Measurements from ENCODE around the gene PANK1.
"Not testable (repeated sequence)": the region's sequence is repeated elsewhere in the genome, so short reads cannot be mapped to it uniquely, and the experiment has no call there.

The PANK1 gene

DNA sequence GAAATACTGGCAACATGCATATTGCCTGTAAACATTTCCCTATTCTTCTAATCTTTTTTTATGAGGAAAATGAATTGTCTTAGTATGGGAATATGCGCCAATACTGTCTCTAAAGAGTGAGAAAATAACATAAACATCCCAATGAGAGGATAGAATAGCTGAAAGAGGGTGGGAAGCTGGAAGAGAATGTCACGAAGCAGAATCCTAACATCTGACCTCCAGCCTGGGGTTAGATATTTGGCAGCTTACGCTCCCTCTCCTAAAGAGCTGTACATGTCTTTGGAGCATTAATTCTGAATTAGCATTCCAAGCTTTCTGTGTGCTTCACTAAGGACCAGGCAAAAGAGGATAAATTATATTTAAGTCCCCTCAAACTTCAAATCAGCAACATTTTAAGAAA lies 78.0 kb downstream of the PANK1 start:
- DNase-seq (ENCODE audit: low read depth in 2 of 2) = no peak

DNA sequence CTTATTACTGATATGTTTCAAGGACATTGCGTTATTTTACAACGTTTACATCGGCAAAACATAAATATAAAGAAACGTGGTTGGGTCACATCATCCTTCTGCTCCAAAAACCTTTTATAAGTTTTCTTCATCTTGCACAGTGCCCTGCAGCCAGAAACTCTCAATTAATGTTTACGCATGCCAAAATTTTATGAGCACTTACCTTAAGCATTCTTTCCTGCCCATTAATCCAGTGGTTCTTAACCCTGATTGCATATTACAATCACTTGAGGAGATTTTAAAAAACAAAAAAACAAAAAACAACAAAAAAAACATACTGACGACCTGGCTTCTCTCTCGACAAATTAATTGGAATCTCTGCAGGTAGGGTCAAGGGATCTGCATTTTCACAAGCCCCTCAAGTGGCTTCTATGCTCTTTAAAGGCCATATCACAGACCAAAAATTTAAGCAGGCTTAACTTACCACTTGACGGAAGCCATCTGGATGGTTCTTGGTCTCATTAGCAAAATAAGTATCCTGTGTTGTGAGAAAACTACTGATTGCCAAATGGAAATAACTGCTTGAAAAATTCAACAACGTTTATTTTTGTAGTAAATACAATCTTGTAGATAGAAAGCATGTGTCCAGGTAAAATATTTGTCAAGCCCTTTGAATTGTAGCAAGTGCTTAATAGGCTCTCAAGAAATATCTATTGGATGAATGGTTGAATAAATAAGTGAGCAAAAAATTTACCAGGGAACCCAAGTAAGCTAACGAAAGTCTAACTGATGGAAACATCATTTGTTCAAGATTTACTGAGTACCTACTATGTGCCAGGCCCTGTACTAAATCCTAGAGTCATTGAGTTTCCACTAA lies 78.7 kb downstream of the PANK1 start:
- no peak for DNase-seq (ENCODE audit: low read depth in 2 of 2)

DNA sequence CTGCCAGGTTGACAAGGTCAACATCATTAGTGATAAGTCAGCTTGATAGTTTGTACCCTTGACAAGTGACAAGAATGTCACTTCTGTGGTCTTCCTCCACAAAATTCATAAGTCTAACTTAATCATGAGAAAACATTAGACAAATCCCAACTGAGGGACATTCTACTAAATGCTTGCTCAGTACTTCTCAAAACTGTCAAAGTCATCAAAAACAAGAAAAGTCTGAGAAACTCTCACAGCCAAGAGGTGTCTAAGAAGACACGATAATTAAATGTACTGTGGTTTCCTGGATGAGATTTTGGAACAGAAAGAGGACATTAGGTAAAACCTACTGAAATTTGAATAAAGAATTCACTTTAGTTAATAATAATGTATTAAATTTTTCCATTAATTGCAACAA lies 79.9 kb downstream of the PANK1 start:
- no peak for DNase-seq (ENCODE audit: low read depth in 2 of 2)

DNA sequence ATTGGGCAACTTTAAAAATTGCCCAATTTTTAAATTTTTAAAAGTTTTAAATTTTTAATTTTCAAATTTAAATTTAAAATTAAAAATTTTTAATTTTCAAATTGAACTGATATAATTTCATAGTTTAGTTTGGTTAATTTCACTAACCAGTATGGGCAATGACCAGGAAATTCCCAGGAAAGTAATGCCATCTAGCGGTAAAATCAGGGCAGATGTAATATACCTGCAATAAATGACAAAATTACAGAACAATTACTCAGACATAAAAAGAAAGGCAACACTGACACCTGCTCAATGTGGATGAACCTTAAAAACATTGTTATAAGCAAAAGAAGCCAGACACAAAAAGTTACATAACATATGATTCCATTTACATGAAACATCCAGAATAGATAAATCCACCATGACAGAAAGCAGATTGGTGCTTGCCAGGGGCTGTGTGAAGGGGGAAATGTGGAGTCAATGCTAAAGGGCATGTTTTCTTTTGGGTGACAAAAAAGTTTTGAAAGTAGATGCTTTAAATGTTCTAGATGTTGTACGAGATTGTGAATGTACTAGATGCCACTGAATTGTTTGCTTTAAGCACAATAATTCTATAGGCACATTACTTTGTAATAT lies 81.1 kb downstream of the PANK1 start:
- no peak for DNase-seq (ENCODE audit: low read depth in 2 of 2)

DNA sequence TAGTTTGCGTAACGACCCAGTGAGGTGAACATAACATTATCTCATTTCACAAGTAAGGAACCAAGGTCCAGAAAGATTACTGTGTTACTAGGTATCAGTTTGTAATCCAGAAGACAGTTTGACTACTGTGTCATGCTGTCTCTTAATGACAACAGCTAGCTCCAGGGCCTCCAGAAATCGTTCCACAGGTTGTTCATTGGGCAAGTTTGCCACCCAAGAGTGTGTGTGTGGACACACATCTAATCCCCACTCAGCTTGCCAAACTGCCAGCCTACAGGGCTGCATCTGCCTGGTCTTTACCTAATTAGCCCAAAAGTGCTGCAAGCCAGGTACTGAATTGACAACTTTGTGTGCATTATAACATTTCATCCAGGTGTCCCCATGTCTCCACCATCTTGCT lies 81.7 kb downstream of the PANK1 start:
- no peak for DNase-seq (ENCODE audit: low read depth in 2 of 2)

DNA sequence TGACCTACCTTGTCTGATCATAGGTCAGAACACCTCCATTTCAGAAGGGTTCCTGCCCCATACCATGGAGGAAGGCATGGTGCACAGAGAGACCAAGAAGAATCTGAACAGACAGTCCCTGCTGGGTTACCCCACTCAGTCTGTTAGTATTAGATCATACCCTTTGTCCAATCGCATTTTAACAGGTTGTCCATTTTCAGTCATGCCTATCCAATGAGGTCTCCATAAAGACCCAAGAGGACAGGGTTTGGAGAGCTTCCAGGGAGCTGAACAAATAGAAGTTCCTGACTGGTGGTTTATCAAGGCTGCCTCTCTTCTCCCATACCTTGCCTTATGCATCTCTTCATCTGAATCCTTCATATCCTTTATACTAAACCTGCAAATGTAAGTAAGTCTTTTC lies 88.4 kb downstream of the PANK1 start:
- DNase-seq (ENCODE audit: low read depth in 2 of 2) = no peak

DNA sequence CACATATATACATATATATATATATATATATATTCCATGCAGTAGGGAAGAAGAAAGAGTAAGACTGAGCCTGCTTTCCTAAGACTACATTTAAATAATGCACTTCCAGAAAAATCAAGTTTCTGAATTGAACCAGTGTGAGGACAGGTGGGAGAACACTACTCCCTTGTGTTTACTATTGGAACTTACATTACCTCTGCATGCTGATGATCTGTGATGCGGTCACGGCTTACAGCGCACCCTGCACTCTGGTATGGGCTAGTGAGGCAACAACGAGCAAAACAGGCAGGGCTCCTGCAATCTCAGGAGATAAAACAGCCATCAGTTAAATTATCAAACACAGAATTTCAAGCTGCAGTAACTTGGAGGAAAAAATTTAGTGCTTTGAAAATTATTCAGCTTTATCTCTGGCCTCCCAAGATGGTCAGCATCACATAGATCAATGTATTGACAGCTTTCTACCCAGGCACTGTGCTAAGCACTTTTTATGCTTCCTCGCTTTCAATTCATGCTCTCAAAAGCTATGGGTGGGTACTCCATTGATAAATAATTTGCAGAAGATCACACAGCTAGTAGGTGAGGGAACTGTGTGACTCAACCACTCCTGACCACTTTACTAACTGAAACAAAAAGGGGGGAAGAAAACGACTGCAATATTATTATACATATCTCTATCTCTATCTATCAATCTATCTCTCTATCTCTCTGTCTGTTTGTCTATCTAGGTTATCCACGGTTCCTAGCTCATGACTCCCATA lies 89.2 kb downstream of the PANK1 start:
- no peak for DNase-seq (ENCODE audit: low read depth in 2 of 2)

DNA sequence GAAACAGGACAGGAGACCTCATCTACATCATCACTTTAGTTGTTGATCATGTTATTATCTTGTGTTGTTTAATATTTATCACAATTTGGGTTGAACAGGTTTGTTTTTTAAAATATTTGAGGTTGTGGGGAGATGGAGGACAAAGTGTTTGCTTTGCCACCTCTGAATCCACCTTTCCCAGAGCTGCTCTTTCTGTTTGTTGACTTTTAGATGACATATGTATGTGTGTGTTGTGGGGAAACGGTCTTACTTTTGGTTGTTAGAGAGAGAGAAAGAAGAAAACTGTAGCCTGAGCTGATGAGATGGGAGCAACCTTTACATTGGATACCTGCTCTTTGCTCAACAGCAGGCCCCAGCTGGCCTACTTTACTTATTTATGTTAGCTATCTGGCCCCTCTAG lies 90.6 kb downstream of the PANK1 start:
- DNase-seq (ENCODE audit: low read depth in 2 of 2) = no peak

DNA sequence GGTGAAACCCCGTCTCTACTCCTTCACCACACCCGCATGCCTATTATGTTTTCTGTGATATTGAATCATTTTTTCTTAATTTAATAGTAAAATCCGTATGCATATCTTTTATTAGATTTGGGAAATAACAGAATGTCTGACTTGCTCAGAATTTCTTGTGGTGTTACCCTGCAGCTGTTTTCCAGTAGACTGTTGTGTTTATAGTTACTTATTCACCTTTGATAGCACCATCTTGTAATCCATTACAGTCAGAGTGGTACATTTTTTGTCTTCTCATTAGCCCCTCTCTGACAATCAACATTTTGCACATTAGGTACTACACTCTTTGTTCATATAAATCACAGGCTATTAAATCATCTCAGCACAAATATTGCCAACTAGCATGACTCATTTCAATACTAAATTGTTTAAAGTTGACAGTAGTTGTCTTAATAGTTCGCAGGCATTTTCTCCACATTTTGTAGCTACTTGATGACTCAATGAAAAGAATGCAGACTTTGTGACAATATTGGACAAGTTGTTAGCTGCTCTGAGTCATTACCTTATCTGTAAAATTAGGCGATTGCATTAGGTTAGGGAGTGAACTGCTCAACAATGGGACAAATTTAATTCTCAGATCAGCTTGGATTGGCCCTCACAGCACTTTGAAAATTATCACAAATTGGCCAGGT lies 91.8 kb downstream of the PANK1 start:
- no peak for DNase-seq (ENCODE audit: low read depth in 2 of 2)

DNA sequence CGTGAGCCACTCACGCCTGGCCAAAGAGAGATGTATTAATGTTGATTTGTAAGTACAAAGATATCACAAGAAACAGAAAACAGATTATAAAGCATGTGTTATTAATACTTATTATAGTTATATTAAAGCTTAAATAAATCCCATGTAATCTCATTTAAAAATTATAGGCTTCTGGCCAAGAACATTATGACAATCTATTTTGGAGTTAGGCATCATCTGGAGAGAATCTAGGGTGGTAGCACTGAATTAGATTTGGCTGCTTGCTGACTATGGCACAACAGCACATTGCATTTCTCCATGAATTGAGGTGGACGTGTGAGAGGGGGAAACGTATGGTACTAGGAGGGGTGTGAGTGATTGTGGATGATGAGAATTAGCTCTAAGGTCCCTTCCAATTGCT lies 92.8 kb downstream of the PANK1 start:
- DNase-seq (ENCODE audit: low read depth in 2 of 2) = no peak

DNA sequence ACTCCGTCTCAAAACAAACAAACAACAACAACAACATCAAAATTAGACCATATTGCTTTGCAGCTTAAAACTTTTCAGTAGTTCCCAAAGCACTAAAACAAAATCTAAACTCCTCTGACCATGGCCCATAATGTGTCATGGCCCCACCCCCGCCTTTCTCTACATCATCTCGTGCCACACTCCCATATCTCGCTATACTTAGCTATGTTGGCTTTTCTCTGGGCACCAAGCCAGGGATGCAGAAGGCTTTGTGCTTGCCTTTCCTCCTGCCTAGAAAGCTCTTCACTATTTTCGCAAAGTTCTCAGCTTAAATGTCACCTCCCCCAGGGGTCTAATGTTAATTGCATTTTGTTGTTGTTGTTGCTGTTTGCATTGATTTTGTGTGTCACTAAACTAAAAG lies 94.5 kb downstream of the PANK1 start:
- DNase-seq (ENCODE audit: low read depth in 2 of 2) = no peak

DNA sequence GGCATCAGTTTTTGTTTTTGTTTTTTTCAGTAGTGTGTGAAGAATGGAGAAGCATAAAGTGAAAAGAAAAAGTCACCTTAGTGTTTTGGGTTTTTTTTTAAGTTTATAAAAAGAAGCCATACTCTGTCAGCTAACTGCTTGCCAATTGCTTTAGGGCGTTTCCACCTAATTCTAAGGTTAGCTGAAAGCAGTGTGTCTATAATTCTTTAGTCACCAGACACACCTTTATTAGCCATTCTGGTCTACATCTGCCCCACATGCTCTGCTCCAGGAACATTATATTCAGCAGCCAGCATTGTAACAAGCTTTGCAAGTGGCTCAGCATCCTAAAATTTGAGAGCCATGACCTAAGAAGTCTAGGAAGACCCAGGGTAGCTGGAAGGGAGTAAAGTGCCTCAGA lies 95.5 kb downstream of the PANK1 start:
- DNase-seq (ENCODE audit: low read depth in 2 of 2) = no peak

DNA sequence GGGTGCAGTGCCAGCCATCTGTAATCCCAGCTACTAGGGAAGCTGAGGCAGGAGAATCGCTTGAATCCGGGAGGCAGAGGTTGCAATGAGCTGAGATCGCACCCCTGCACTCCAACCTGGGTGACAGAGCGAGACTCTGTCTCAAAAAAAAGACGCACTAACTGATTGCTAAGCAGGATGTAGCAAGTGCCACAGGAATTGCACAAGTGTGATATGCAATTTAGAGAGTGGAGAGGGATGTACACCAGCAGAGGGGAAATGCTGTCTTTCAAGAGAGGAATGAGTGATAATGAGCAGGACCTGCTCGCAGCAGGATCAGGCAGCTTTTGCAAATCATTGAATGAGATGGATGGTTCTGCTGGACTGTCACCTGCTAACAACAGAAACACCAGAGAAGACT lies 96.4 kb downstream of the PANK1 start:
- DNase-seq (ENCODE audit: low read depth in 2 of 2) = no peak

DNA sequence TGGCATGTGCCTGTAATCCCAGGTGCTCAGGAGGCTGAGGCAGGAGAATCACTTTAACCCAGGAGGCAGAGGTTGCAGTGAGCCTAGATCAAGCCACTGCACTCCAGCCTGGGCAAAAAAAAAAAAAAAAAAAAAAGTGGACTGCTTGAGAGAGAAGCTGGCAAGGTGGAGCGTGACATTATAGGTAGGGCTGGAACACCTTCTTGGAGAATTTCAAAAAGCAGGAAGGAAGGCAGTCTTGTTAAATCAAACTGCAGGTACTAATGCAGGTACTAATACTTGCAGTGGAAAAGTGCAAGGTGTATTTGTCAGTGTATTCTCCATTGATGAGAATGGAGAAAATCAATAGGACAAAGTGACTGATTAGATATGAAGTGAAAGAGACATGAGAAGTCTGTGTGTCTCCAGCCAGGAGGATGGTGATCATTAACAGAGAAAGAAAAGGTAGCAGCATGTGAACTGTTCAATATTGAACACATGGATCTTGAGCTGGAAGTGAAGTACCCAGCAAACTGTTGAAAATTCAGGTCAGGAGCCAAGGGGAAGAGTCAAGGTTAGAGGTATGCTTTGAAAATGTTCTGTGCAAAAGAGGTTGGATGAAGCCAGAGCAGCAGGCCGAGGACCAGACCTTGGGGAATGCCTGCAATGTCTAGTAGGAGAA lies 97.1 kb downstream of the PANK1 start:
- no peak for DNase-seq (ENCODE audit: low read depth in 2 of 2)

DNA sequence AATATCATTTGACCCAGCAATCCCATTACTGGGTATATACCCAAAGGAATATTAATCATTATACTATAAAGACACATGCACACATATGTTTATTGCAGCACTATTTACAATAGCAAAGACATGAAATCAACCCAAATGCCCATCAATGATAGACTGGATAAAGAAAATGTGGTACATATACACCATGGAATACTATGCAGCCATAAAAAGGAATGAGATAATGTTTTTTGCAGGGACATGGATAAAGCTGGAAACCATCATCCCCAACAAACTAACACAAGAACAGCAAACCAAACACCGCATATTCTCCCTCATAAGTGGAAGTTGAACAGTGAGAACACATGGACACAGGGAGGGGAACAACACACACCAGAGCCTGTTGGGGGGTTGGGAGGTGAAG lies 98.4 kb downstream of the PANK1 start:
- not testable (repeated sequence) for DNase-seq (ENCODE audit: low read depth in 2 of 2)

DNA sequence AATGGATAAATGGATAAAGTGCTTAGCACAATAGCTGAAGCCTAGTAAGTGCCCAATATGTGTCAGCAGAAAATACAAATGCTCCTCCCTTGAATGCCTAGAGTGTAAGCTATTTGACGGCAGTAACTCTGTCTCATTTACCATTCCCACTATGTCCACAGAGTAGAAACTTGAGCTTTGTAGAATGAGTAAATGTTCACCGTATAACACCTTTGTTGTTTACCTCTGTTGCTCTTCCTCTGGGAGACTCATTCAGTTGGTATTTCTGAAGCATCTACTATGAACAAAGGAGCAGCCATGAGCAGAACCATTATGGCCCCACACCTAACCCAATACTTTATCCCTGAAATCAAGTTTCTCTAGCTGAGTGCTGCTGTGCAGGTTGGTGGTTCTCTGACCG lies 101.2 kb downstream of the PANK1 start:
- no peak for DNase-seq (ENCODE audit: low read depth in 2 of 2)

DNA sequence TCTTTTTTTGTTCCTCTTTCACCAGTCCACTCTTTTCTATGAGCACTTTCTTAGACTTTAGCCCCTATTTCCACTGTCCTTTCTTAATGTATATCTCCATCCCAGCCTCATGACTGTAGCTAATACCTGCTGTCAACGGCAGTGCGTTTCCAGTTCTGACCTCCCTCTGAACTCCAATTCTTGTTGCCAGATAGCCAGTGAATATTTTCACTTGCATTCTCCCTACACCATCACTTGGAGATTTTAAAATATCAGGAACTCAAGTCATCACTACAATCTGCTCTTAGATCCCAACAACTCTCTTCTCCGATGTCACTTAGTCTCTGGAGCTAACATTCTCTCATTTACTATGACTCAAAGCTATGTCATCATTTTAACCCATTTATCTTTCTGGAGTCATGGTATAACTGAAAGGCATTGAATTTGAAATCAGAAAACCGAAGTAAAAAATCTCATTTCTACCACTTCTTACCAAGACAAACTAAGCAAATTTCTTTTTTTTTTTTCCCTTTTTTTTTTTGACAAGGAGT lies 104.6 kb downstream of the PANK1 start:
- no peak for DNase-seq (ENCODE audit: low read depth in 2 of 2)

DNA sequence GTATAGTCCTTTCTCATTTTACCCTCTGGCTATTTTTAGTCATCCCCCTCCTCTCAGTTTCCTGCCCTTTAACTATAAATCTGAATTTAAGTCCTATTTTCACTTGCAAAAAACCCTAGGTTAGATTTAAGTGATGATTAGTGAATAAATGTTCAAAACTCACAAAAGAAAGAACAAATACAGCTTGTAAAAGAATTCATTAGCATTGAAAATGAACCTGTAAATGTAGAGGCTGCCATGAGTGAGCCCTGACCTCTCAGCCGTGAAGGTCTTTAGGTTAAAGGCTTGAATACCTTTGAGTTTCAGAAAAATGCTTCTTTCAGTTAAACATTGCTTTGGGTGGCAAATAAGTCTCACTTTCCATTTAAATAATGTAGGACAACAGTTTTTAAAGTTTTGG lies 107.7 kb downstream of the PANK1 start:
- DNase-seq (ENCODE audit: low read depth in 2 of 2) = no peak

DNA sequence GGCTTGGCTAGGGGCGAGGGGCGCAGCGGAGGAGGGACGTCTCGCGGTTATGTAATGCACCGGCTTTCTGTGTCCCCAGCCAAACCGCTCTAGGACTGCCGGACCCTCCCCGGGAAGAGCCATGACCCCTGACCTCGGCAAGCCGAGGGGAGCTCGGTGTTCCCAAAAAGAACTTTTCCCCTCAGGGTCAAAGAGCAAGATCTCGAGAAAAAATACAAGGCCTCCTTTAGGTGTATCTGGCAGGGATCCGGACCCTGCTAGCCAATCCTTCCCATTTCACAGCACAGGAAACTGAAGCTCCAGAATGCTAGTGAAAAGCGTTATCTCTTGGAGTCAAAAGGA lies 109.1 kb downstream of the PANK1 start:
- DNase-seq (ENCODE audit: low read depth in 2 of 2) = no peak

DNA sequence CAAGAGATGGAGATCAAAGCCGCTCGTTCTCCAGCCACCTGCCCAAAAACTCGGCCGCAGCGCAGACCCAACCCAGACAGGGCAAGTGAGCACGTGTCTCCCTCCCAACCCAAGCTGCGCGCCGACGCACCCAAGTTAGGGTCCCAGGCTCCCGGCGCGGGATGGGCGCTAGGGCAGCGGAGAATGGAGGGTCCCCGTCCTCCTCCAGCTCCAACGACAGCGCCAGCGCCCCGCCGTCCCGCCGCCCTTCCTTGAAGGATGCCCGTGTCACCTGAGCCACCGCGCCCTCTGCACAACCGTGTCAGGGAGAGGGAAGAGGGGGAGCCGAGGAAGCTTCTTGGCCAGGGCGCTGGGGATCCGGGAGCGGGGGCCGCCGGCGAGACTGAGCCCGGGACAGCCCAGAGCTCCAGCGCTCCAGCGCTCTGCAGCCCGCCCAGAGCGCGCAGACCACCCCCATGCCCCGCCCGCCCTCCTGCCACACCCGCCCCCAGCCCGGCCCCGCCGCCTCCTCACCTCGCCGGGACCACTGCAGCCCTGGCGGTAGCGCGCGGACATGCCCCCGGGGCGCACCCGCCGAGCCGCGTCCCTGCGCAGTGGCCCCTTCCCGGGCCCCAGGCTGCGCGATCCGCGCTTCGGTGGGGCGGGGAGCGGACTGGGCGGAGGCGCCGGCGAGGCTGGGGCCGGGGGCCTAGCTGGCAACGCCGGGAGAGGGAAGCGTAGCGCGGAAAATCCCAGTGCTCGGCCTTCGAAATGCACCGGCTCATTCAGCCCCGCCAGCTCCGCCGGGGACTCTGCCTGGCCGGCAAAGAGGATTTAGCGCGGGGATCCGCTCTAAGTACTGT lies 109.7 kb downstream of the PANK1 start, which contains the start of gene SLC16A12:
Gene SLC16A12 (minus strand): TSS at position 424 of the 842 bp plus-strand sequence. CDS start 73,016 bp downstream, outside the sequence.
- DNase-seq (ENCODE audit: low read depth in 2 of 2) = no peak

DNA sequence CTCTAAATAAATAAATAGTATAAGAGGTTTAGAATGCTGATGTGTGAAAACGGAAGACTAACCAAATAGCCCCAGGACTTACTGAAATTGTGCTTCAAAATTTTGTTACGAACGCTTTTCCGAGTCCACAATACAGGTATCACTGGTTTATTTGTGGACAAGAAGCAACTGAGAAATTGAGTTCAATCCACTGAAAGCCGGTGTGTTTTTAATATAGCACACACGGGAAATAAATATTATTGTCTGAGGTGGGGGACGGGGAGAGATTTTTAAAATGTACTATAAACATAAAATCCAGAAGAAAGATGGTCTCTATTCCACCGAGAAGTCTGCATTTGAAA lies 110.2 kb downstream of the PANK1 start:
- DNase-seq (ENCODE audit: low read depth in 2 of 2) = no peak

Data from stimulated activated CD8-positive, alpha-beta memory T cell treated with anti-CD3 and anti-CD28 coated beads, Interleukin-2, amount 100 ng/mL, for 1 hour (primary cell).